Activated T-cell treated with anti-CD3 and anti-CD28 coated beads, Interleukin-2, amount 50 U/mL, for 4 hours (primary cell): ENCODE results near the gene PDE4A. TPM values are rescaled to one million over a fixed set of nuclear protein-coding genes. Genes with fewer than 3 reads are reported as not detected.

Source experiments
- ATAC-seq, 2 donors: fragments of 200-7000 bp; cut with Tn5 transposase; one replicate each; pipeline ENCODE4 v1.10.0; 2021
- DNase-seq: peaks from one replicate; pipeline ENCODE4 v3.0.0-alpha.2; 2020
- H3K27me3 Mint-ChIP-seq: one replicate; pipeline ENCODE4 v1.8.0; 2021; ENCODE audit warnings: low read depth, mixed read lengths
- H3K36me3 Mint-ChIP-seq: one replicate; pipeline ENCODE4 v1.8.0; 2022; ENCODE audit warnings: mixed read lengths; ENCODE audit not compliant: insufficient read depth
- H3K4me1 Mint-ChIP-seq: one replicate; pipeline ENCODE4 v1.8.0; 2021; ENCODE audit warnings: low read depth, mixed read lengths
- H3K4me3 Mint-ChIP-seq: one replicate; pipeline ENCODE4 v1.8.0; 2021; ENCODE audit warnings: mild to moderate bottlenecking, moderate library complexity, mixed read lengths
- H3K9me3 Mint-ChIP-seq: one replicate; pipeline ENCODE4 v1.8.0; 2021; ENCODE audit warnings: mixed read lengths
- total RNA-seq, 3 donors: library from RNA; stranded (reverse); gene quantifications; one replicate each; pipeline ENCODE4 v1.2.1, GENCODE V29; 2021

The PDE4A gene
- total RNA-seq, 3 donors from 2014 or later: 4.0 to 4.8 (median 4.2) TPM

DNA sequence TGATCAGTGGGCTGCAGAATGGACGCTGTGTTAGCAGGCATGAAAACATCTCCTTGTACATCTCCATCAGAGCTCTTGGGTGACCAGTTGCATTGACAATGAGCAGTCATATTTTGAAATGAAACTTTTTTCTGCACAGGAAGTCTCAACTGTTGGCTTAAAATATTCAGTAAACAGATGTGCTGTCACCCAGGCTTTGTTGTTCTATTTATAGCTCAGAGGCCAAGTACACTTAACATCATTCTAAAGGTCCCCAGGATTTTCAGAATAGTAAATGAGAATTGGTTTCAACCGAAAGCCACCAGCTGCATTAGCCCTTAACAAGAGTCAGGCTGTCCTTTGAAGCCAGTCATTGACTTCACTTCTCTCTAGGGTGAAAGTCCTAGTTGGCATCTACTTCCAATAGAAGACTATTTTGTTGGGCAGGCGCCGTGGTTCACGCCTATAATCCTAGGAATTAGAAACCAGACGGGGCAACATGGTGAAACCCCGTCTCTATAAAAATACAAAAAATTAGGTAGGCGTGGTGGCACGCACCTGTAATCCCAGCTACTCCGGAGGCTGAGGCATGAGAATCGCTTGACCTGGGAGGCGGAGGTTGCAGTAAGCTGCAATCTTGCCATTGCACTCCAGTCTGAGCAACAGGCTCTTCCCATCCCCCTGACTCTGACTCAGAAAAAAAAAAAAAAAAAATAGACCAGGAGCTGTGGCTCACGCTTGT is 7.9 kb upstream of the PDE4A start:
- no peak for DNase-seq
- no peaks in the 10 kb centered on the region for H3K9me3 Mint-ChIP-seq
- no peaks in the 10 kb centered on the region for H3K36me3 Mint-ChIP-seq
- peak overlapping the region; percentile 19 for H3K4me3 Mint-ChIP-seq
- H3K4me1 Mint-ChIP-seq: peaks cover 58% of the 10 kb centered on the region
- peak; percentile 30 to 41 for ATAC-seq
- H3K27me3 Mint-ChIP-seq: peaks cover 7% of the 10 kb centered on the region

DNA sequence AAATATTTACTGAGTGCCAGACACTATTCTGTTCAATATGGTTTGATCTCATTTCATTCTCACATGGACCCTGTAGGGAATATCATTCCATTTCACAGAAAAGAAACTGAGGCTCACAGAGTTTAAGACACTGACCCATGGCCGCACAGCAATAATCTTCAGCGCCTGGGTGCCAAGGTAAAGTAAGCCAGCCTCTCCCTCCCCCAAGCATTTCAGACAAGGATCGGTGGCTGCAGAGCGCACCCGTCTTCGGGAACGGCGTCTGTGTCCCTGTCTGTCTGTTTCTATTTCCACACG is 4.3 kb upstream of the PDE4A start:
- ATAC-seq (no peak), DNase-seq (no peak)

DNA sequence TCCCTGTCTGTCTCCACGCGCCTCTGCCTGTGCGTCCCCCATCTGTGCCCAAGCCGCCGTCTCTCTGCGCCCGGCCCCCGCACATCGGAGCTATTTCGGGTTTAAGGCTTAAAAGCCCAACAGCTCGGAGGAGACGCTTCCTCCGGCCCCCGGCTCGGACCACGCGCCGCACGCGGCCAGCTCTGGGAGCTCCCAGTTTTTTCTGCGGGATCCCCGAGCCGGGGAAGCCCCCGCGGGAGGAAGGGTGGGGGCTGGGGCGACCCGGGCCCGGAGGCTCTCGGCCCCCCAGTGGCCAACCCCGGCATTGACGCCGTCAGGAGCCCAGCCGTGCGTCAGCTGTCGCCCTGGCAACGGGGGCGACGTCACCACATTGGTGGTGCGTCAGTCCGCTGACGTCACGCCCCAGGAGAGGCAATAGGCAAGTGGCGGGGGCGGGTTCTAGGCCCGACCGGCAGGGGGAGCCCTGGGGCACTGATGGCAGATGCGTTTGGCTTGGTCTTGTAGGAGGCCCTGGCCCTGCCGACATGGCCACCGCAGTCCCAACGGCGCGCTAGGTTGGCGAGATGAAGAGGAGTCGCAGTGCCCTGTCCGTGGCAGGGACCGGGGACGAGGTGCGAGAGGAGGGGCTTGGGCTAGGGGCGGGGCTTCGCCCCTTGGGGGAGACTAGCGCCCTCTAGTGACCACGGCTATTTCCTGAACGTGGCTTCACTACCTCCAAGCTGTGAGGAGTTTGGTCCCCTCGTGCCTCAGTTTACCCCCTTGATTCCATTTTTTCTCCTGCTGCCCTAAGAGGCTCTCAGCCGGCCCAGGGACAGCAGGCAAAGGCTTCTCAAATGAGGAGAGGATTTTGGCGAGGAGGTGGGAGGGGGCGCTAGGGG is 3.7 kb upstream of the PDE4A start:
- peak overlapping the region; percentile 71 for H3K4me3 Mint-ChIP-seq
- peaks cover 36% of the 10 kb centered on the region for H3K27me3 Mint-ChIP-seq
- H3K9me3 Mint-ChIP-seq: no peaks in the 10 kb centered on the region
- DNase-seq: peak; percentile 95
- peak; percentile 52 to 59 for ATAC-seq
- H3K36me3 Mint-ChIP-seq: no peaks in the 10 kb centered on the region
- H3K4me1 Mint-ChIP-seq: peaks cover 51% of the 10 kb centered on the region

More for the DNA sequence above, 4.3 kb upstream of the PDE4A start:
- Mint-ChIP-seq H3K4me1 (peaks cover 50% of the 10 kb centered on the region), H3K4me3 (peak overlapping the region; percentile 71), H3K36me3 (no peaks in the 10 kb centered on the region), H3K9me3 (no peaks in the 10 kb centered on the region), H3K27me3 (peaks cover 30% of the 10 kb centered on the region)

DNA sequence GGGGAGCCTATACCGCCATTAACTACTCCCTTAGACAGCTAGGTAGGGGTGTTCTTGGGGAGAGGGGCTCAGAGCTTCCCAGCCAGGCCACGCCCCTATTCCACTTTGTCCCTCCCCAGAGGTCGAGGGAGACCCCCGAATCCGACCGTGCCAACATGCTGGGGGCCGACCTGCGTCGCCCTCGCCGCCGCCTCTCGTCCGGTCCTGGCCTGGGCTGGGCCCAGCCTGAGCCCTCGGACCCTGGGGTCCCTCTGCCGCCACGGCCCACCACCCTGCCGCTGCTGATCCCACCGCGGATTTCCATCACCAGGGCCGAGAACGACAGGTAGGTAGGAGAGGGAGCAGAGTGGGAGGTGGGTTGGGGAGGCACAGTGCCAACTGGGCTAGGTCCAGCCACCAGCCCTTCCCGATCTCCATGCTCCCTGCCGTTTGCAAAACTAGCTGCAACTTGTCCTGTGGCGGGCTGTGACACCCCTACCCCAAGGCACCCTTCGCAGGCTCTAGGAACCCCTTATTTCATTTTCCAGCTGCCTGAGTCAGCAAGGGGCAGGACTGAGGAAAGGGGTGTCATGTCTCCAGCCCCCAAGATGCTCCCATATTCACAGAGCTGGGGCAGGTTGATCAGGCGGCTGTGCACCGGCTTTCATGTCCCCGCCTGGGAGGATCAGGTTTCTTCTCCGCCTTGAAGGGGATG is 2.6 kb upstream of the PDE4A start:
- no peaks in the 10 kb centered on the region for H3K36me3 Mint-ChIP-seq
- H3K4me1 Mint-ChIP-seq: peaks cover 49% of the 10 kb centered on the region
- peak overlapping the region; percentile 54 for H3K4me3 Mint-ChIP-seq
- DNase-seq: no peak
- H3K9me3 Mint-ChIP-seq: no peaks in the 10 kb centered on the region
- H3K27me3 Mint-ChIP-seq: peaks cover 43% of the 10 kb centered on the region
- ATAC-seq: no peak

DNA sequence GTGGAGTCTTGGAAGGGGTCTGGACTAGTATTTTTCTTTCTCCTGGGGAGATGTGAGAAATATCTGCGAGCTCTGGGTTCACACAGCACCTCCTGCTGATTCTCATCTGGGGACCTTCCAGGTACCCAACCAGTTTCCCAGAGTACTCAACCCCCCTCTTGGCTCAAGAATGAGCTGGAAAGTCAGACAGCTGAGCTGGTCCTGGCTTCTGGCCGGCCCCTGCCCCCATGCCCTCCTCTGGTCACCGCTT is 2.2 kb upstream of the PDE4A start:
- no peak for ATAC-seq
- Mint-ChIP-seq H3K4me1 (peaks cover 47% of the 10 kb centered on the region), H3K36me3 (no peaks in the 10 kb centered on the region), H3K9me3 (no peaks in the 10 kb centered on the region), H3K27me3 (peaks cover 43% of the 10 kb centered on the region), H3K4me3 (peak overlapping the region; percentile 54)
- no peak for DNase-seq

DNA sequence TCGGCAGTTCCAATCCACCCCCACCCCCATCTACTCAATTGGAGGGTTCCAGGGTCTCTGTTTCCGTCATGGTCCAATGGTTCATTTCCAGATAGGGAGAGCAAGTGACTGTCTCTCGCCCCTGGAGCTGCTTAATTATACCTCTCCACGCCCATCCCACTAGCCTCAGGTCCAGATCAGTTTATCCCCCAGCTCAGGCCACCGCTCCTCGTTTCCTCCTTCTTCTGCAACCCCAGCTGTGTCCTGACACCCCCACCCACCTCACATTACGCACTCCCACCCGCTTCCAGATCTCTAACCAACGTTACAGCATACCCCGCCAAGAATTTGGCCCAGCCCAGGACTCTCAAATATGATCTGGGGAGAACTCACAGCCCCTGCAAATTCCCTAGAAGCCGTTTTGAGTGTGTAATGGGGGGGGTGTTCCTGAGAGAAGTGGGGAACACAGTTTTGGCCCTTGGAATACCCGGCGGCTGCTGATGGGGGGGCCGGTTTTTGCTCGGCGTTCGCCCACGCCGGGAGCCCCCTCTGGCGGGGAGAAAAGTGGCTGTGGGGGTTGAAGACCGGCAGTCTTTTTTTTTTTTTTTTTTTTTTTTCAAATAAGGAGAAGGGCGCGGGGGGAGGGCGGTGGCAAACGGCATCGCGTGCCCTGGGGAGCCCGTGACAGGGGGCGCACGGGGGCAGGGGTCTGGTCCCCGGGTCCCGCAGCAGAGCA is 1.7 kb upstream of the PDE4A start:
- Mint-ChIP-seq H3K36me3 (no peaks in the 10 kb centered on the region), H3K4me1 (peaks cover 48% of the 10 kb centered on the region), H3K4me3 (peak overlapping the region; percentile 54), H3K9me3 (no peaks in the 10 kb centered on the region), H3K27me3 (peaks cover 46% of the 10 kb centered on the region)
- no peak for DNase-seq
- ATAC-seq: no peak

DNA sequence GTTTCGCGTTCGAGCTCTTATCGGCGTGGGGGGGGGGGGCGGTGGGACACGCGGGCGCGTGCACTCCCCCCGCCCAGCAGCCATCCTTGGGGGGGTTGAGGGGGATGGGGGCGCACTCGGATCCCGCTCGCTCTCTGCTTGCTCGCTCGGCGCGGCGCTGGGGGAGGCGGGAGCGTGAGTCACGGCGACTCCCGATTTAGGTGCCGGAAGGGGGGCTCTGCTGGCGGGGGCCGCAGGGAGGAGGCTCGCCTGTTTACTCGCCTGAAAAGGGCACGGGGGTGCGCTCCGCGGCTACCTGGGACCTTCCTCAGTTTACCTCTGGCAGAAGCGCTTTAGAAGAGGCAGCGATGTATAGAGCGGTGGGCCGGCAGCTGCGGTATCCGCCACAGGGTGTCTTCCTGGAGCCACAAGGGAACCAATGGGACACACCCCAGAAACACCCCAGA is 1.1 kb upstream of the PDE4A start:
- Mint-ChIP-seq H3K4me3 (peak overlapping the region; percentile 82), H3K27me3 (peaks cover 46% of the 10 kb centered on the region), H3K9me3 (no peaks in the 10 kb centered on the region), H3K36me3 (no peaks in the 10 kb centered on the region), H3K4me1 (peaks cover 51% of the 10 kb centered on the region)
- ATAC-seq: peak; percentile 9 to 10
- peak; percentile 55 for DNase-seq

DNA sequence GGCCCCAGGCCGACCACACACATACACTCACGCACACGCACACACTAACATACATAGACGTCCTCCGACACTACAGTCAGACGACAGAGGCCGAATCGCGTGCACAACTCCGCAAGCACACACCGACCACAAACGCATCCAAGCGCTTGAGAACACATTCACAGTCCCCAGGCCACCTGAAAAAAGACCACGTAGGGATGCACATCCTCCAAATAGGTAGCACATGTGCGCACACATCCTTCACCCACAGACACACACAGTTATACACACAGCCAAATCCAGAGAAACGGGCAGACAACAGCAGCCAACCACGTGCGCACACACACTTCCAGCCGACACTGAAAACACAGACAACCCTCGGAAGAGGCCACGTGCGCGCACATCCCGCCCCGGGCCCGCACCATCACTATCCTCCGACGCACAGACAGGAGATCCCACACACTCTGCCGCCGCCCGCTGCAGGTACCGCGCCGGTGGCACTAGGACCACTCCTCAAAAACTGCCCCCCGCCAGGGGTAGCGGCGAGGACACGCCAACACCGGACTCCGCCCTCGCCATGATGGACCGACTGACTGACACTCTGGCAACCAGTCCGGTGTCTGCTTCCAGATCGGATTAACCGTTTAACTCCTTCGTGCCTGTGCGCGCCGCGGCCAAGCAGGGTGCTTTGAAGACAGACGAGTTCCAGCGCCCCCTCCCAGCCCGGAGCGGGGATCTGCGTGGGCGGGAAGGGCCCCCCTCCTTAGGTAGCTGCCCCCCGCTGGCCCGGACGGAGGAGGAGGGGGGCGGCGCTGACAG is 493 bp upstream of the PDE4A start:
- DNase-seq (no peak), ATAC-seq (peak; percentile 16 to 29)
- H3K36me3 Mint-ChIP-seq: no peaks in the 10 kb centered on the region
- H3K4me3 Mint-ChIP-seq: peak overlapping the region; percentile 82
- peaks cover 56% of the 10 kb centered on the region for H3K4me1 Mint-ChIP-seq
- H3K27me3 Mint-ChIP-seq: peaks cover 48% of the 10 kb centered on the region
- H3K9me3 Mint-ChIP-seq: no peaks in the 10 kb centered on the region

DNA sequence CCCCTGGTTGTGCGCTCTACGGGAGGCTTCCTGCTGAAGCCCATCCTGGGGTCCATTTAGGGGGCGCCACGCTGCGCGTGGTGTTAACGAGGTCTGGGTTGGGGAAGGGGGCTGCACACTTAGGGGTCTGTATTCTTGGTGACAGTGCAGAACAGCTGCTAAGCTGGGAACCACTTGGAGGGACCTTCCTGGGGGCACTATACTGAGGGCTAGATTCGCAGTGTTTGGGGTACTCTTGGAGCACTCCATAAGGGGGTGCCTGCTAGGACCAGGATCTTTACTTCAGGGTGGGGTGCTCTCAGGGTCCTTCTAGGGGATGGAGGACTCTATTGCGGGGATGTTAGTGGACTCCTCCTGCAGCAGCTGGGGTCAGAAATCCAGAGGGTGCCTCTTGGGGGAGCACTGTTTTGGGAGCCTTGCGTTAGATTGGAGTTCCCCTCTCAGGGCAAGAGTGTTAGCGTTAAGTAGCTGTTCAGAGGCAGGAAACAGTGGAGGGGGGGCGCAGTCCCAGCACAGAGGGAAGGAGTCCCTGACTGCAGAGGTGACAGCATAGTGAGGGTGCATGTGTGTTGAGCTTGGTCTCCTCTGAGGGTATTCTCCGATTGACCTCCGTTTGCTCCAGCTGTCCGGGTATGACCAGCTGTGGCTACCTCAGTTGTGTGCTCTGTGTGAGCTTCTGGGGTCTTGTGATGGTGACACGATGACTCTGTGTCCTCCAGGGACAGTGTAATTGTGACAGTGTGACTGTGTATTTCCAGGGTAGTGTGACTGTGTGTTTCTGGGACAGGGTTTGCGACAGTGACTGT is 1.1 kb downstream of the PDE4A start:
- Mint-ChIP-seq H3K4me1 (peaks cover 60% of the 10 kb centered on the region), H3K9me3 (no peaks in the 10 kb centered on the region), H3K36me3 (no peaks in the 10 kb centered on the region), H3K27me3 (peaks cover 53% of the 10 kb centered on the region), H3K4me3 (peak overlapping the region; percentile 63)
- no peak for DNase-seq
- ATAC-seq: no peak

DNA sequence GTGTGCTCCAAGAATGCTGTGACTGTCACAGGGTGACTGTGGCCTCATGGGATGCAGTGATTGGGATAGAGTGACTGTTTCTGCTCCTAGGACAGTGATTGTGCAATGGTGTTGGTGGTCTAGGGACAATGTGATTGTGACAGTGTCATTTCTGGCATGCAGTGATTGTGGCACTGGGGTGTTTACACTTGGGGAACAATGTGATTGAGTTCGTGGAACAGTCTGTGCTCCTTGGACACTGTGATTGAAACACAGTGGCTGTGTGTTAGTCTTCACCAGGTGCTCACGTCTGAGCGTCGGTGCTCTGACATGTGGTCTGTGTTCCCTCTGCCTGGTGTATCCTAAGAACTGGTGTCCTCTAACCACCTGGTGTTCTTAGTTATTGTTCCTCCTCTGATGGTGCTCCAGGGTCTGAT is 1.7 kb downstream of the PDE4A start:
- Mint-ChIP-seq H3K4me1 (peaks cover 58% of the 10 kb centered on the region), H3K36me3 (no peaks in the 10 kb centered on the region), H3K4me3 (peak overlapping the region; percentile 63), H3K27me3 (peaks cover 48% of the 10 kb centered on the region), H3K9me3 (no peaks in the 10 kb centered on the region)
- DNase-seq (no peak), ATAC-seq (no peak)

DNA sequence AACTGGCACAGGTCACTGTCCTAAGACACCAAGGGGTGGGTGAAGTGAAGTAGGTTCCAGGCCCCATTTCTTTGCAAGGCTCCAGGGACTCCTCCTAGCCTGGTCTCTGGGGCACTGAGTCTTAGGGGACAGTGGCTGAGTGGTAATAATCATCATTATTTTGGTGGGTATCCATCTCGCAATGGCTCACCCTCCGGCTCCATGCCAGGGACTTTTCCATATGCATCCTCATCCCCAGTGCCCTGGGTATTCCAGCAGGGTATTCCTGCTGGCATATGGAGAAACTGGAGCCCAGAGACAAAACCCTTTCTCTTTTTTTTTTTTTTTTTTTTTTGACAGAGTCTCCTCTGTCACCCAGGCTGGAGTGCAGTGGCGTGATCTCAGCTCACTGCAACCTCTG is 2.5 kb downstream of the PDE4A start:
- Mint-ChIP-seq H3K4me1 (peaks cover 65% of the 10 kb centered on the region), H3K4me3 (no peak overlapping the region), H3K27me3 (peaks cover 44% of the 10 kb centered on the region), H3K36me3 (no peaks in the 10 kb centered on the region), H3K9me3 (no peaks in the 10 kb centered on the region)
- ATAC-seq (no peak), DNase-seq (no peak)

DNA sequence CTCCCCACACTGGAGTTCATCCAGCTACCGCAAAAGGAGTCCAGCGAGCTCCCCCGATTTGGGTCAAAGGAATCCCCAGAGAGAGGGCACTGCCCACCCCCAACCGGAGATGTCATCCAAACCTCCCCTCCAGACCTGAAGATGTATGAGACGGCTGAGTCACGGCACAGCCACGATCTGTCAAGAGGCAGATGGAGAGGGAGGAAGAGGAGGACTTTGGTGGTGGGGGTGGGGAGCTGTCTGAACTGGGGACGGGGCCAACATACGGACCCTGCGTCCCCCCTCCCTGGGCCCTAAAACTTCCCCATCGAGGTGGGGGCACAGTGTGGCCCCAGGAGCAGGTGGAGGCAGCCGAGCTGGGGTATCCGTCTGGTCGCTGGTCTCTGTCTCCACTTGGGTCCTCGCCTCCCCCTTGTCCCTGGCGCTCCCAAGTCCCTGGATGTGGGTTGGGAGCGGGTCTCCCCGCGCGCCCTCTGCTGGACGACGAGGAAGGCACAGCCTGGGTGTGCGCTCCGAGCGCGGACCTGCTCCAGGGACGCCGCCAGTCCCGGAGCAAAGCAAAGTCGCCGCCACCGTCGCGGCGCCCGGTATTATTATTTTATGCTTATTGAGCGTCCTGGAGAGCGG is 3.8 kb downstream of the PDE4A start:
- Mint-ChIP-seq H3K36me3 (no peaks in the 10 kb centered on the region), H3K27me3 (peaks cover 42% of the 10 kb centered on the region), H3K4me1 (peaks cover 67% of the 10 kb centered on the region), H3K9me3 (no peaks in the 10 kb centered on the region), H3K4me3 (peak overlapping the region; percentile 73)
- peak; percentile 61 for DNase-seq
- ATAC-seq: peak; percentile 19 to 35

DNA sequence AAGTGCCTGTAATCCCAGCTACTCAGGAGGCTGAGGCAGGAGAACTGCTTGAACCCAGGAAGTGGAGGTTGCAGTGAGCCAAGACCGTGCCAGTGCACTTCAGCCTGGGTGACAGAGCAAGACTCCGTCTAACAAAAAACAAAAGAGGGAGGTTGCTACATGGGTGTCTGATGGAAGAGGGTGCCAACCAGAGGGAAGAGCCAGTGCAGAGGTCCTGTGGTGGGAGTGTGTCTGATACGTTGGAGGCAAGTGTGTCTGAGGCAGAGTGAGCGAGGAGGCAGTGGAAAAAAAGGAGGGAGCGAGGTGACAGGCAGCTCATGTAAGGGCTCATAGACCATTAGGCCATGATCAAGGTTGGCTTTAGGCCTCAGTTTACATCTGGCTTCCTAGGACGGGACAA is 6.8 kb downstream of the PDE4A start:
- H3K4me1 Mint-ChIP-seq: peaks cover 67% of the 10 kb centered on the region
- peaks cover 39% of the 10 kb centered on the region for H3K27me3 Mint-ChIP-seq
- no peaks in the 10 kb centered on the region for H3K36me3 Mint-ChIP-seq
- DNase-seq: no peak
- ATAC-seq: no peak
- H3K4me3 Mint-ChIP-seq: no peak overlapping the region
- no peaks in the 10 kb centered on the region for H3K9me3 Mint-ChIP-seq
